Mesothelial cell of epicardium (in vitro differentiated cells): Measurements from ENCODE around the gene CCDC71. TPM values are rescaled to one million over a fixed set of nuclear protein-coding genes. Genes with fewer than 3 reads are reported as not detected.
A peak's percentile ranks its signal among the peaks of the same experiment; 100 is the strongest.

ENCODE experiments used
- DNase-seq, 2 experiments: peaks; one replicate each; pipeline ENCODE4 v3.0.0; 2021; ENCODE audit warnings: low spot score in 2 of 2; ENCODE audit not compliant: unreplicated experiment in 2 of 2
- H3K27ac Mint-ChIP-seq: 2 replicates; pipeline ENCODE4 v1.8.0; 2021; ENCODE audit warnings: mixed read lengths
- H3K27me3 Mint-ChIP-seq: 2 replicates; pipeline ENCODE4 v1.8.0; 2021; ENCODE audit warnings: low read depth, mixed read lengths
- H3K36me3 Mint-ChIP-seq: 2 replicates; pipeline ENCODE4 v1.8.0; 2021; ENCODE audit warnings: mixed read lengths
- H3K4me1 Mint-ChIP-seq: 2 replicates; pipeline ENCODE4 v1.8.0; 2021; ENCODE audit warnings: mixed read lengths
- H3K4me3 Mint-ChIP-seq: 2 replicates; pipeline ENCODE4 v1.8.0; 2021; ENCODE audit warnings: mild to moderate bottlenecking, moderate library complexity, mixed read lengths
- H3K9me3 Mint-ChIP-seq: 2 replicates; pipeline ENCODE4 v1.8.0; 2021; ENCODE audit warnings: mixed read lengths
- total RNA-seq: library from RNA; stranded (reverse); gene quantifications from 3 replicates; pipeline ENCODE4 v1.2.1, GENCODE V29; 2021
- TF ChIP-seq, protein P1 (sequence below): fragments of 200-600 bp; sonication (generic); IDR thresholded peaks from one replicate; pipeline ENCODE4 v1.5.0; 2021; ENCODE audit warnings: antibody characterized with exemption; ENCODE audit not compliant: unreplicated experiment

The CCDC71 gene
- total RNA-seq, 1 donor from 2014 or later = 28.9 TPM

DNA sequence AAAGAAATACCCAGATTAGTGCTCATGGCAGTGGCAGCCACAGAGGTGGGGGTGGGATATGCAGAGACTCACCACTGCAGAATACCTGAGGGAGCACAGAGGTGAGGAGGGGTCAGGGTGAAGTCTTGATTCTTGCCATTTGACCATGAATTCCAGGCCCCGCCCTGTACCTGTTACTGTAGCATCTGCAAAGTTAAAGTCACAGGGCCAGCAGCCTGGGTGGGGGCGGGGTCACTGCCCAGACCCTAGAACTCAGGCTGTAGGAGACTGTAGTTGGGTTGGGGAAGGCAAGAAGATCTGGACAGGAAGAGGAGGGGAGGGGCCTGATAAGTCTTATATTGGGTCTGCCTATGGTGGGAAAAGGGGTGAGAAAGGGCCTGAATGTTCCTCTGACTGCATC lies 14.5 kb downstream of the CCDC71 start:
- Mint-ChIP-seq H3K27ac (no peak overlapping the region), H3K27me3 (peaks cover 2% of the 10 kb centered on the region), H3K9me3 (no peaks in the 10 kb centered on the region), H3K4me3 (no peak overlapping the region), H3K36me3 (no peaks in the 10 kb centered on the region), H3K4me1 (no peaks in the 10 kb centered on the region)
- no peak for DNase-seq
- TF ChIP-seq, protein P1, sequence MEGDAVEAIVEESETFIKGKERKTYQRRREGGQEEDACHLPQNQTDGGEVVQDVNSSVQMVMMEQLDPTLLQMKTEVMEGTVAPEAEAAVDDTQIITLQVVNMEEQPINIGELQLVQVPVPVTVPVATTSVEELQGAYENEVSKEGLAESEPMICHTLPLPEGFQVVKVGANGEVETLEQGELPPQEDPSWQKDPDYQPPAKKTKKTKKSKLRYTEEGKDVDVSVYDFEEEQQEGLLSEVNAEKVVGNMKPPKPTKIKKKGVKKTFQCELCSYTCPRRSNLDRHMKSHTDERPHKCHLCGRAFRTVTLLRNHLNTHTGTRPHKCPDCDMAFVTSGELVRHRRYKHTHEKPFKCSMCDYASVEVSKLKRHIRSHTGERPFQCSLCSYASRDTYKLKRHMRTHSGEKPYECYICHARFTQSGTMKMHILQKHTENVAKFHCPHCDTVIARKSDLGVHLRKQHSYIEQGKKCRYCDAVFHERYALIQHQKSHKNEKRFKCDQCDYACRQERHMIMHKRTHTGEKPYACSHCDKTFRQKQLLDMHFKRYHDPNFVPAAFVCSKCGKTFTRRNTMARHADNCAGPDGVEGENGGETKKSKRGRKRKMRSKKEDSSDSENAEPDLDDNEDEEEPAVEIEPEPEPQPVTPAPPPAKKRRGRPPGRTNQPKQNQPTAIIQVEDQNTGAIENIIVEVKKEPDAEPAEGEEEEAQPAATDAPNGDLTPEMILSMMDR = no peak

- Mint-ChIP-seq H3K9me3 (no peaks in the 10 kb centered on the region), H3K27ac (no peak overlapping the region), H3K27me3 (peaks cover 2% of the 10 kb centered on the region), H3K36me3 (no peaks in the 10 kb centered on the region), H3K4me3 (no peak overlapping the region), H3K4me1 (no peaks in the 10 kb centered on the region)
- TF ChIP-seq, protein P1 = no peak
- no peak for DNase-seq
Measured at GRCh38 chr3:49148159-49148558, 18.0 kb downstream of the CCDC71 start.

GRCh38 chr3:49140080-49140479 lies 26.1 kb downstream of the CCDC71 start:
- TF ChIP-seq, protein P1 = no peak
- H3K36me3 Mint-ChIP-seq = no peaks in the 10 kb centered on the region
- DNase-seq = no peak
- peaks cover 2% of the 10 kb centered on the region for H3K27me3 Mint-ChIP-seq
- peaks cover 23% of the 10 kb centered on the region for H3K9me3 Mint-ChIP-seq
- no peak overlapping the region for H3K4me3 Mint-ChIP-seq
- H3K27ac Mint-ChIP-seq = no peak overlapping the region
- H3K4me1 Mint-ChIP-seq = no peaks in the 10 kb centered on the region

- Mint-ChIP-seq H3K36me3 (peaks cover 3% of the 10 kb centered on the region), H3K27me3 (peaks cover 2% of the 10 kb centered on the region), H3K4me3 (no peak overlapping the region), H3K9me3 (peaks cover 5% of the 10 kb centered on the region), H3K27ac (peak overlapping the region; percentile 40), H3K4me1 (peaks cover 14% of the 10 kb centered on the region)
- TF ChIP-seq, protein P1 = no peak
- no peak for DNase-seq
Measured at GRCh38 chr3:49135499-49135898, 30.6 kb downstream of the CCDC71 start.

GRCh38 chr3:49134471-49135265 lies 31.5 kb downstream of the CCDC71 start:
- Mint-ChIP-seq H3K4me3 (peak overlapping the region; percentile 92), H3K27ac (peak overlapping the region; percentile 59), H3K27me3 (no peaks in the 10 kb centered on the region), H3K9me3 (no peaks in the 10 kb centered on the region), H3K4me1 (peaks cover 14% of the 10 kb centered on the region), H3K36me3 (peaks cover 4% of the 10 kb centered on the region)
- TF ChIP-seq, protein P1 = no peak
- no peak for DNase-seq
